H9 (cell line): ENCODE data around the gene LZTR1. TPM values are rescaled to one million over a fixed set of nuclear protein-coding genes. Genes with fewer than 3 reads are reported as not detected.

Source experiments
- DNase-seq: peaks from one replicate; pipeline ENCODE4 v3.0.0-alpha.2; 2017
- H2AFZ ChIP-seq: one replicate; pipeline ENCODE4 v1.6.1; 2013; ENCODE audit warnings: mild to moderate bottlenecking, low read length, control low read depth, moderate library complexity
- H2AK5ac ChIP-seq: 2 replicates; pipeline ENCODE4 v1.6.1; 2013; ENCODE audit warnings: low read length, control low read depth, mixed read lengths; ENCODE audit not compliant: insufficient read length
- H2BK120ac ChIP-seq: one replicate; pipeline ENCODE4 v1.6.1; 2013; ENCODE audit warnings: low read depth, mild to moderate bottlenecking, low read length, control low read depth, inconsistent platforms; ENCODE audit not compliant: poor library complexity, severe bottlenecking
- H2BK12ac ChIP-seq: 2 replicates; pipeline ENCODE4 v1.6.1; 2013; ENCODE audit warnings: low read length, control low read depth, mixed read lengths, low read depth; ENCODE audit not compliant: insufficient read length
- H2BK15ac ChIP-seq: 2 replicates; pipeline ENCODE4 v1.6.1; 2013; ENCODE audit warnings: low read depth, low read length, control low read depth
- H2BK20ac ChIP-seq: one replicate; pipeline ENCODE4 v1.6.1; 2013; ENCODE audit warnings: low read depth, mild to moderate bottlenecking, low read length, control low read depth, inconsistent platforms; ENCODE audit not compliant: poor library complexity, severe bottlenecking
- H2BK5ac ChIP-seq: 2 replicates; pipeline ENCODE4 v1.6.1; 2013; ENCODE audit warnings: low read length, control low read depth, mixed read lengths; ENCODE audit not compliant: insufficient read length
- H3K14ac ChIP-seq: 2 replicates; pipeline ENCODE4 v1.6.1; 2013; ENCODE audit warnings: low read length, control low read depth; ENCODE audit not compliant: insufficient read depth
- H3K18ac ChIP-seq: 2 replicates; pipeline ENCODE4 v1.6.1; 2013; ENCODE audit warnings: low read depth, mild to moderate bottlenecking, mixed read lengths, low read length, control low read depth; ENCODE audit not compliant: insufficient read length
- H3K23ac ChIP-seq: 2 replicates; pipeline ENCODE4 v1.6.1; 2013; ENCODE audit warnings: low read length, control low read depth, mixed read lengths, low read depth; ENCODE audit not compliant: insufficient read length
- H3K23me2 ChIP-seq: 2 replicates; pipeline ENCODE4 v1.6.1; 2013; ENCODE audit warnings: low read depth, mild to moderate bottlenecking, mixed read lengths, low read length, control low read depth; ENCODE audit not compliant: insufficient read length, poor library complexity, severe bottlenecking
- H3K27ac ChIP-seq: 2 replicates; pipeline ENCODE4 v1.5.1; 2013; ENCODE audit warnings: low read length, control low read depth, mixed read lengths, low read depth; ENCODE audit not compliant: insufficient read length
- H3K27me3 ChIP-seq: 2 replicates; pipeline ENCODE4 v1.6.1; 2013; ENCODE audit warnings: low read length, control low read depth, inconsistent platforms; ENCODE audit not compliant: insufficient read depth
- H3K4ac ChIP-seq: 2 replicates; pipeline ENCODE4 v1.6.1; 2013; ENCODE audit warnings: low read depth, mild to moderate bottlenecking, control low read depth, inconsistent platforms, low read length, moderate library complexity
- H3K4me1 ChIP-seq: 2 replicates; pipeline ENCODE4 v1.6.1; 2013; ENCODE audit warnings: low read length, control low read depth, inconsistent platforms; ENCODE audit not compliant: insufficient read depth
- H3K4me2 ChIP-seq: 2 replicates; pipeline ENCODE4 v1.6.1; 2013; ENCODE audit warnings: low read length, control low read depth, mixed read lengths; ENCODE audit not compliant: insufficient read length, insufficient read depth
- H3K56ac ChIP-seq: 2 replicates; pipeline ENCODE4 v1.6.1; 2013; ENCODE audit warnings: low read depth, mild to moderate bottlenecking, mixed read lengths, low read length, control low read depth; ENCODE audit not compliant: insufficient read length
- H3K79me1 ChIP-seq: 2 replicates; pipeline ENCODE4 v1.6.1; 2013; ENCODE audit warnings: low read depth, mild to moderate bottlenecking, moderate library complexity, low read length, control low read depth, inconsistent platforms; ENCODE audit not compliant: insufficient read depth, poor library complexity, severe bottlenecking
- H3K79me2 ChIP-seq: 2 replicates; pipeline ENCODE4 v1.6.1; 2013; ENCODE audit warnings: low read length, control low read depth, inconsistent platforms; ENCODE audit not compliant: insufficient read depth
- H3K9ac ChIP-seq: 2 replicates; pipeline ENCODE4 v1.6.1; 2013; ENCODE audit warnings: low read length, control low read depth, mixed read lengths; ENCODE audit not compliant: insufficient read length; ENCODE audit errors: extremely low read depth
- H3K9me3 ChIP-seq: one replicate; pipeline ENCODE4 v1.6.1; 2013; ENCODE audit warnings: low read depth, low read length, inconsistent platforms; ENCODE audit not compliant: control insufficient read depth
- H3T11ph ChIP-seq: one replicate; pipeline ENCODE4 v1.6.1; 2013; ENCODE audit warnings: mild to moderate bottlenecking, low read length, control low read depth, inconsistent platforms
- H4K20me1 ChIP-seq: one replicate; pipeline ENCODE4 v1.6.1; 2013; ENCODE audit not compliant: control insufficient read depth, insufficient read length, insufficient read depth
- H4K5ac ChIP-seq: 2 replicates; pipeline ENCODE4 v1.6.1; 2013; ENCODE audit warnings: low read depth, mild to moderate bottlenecking, mixed read lengths, low read length, control low read depth; ENCODE audit not compliant: insufficient read length
- H4K8ac ChIP-seq: replicated peaks from 2 replicates; pipeline ENCODE4 v1.6.1; 2013; ENCODE audit warnings: low read length, control low read depth, mixed read lengths, low read depth; ENCODE audit not compliant: insufficient read length
- H4K91ac ChIP-seq: 2 replicates; pipeline ENCODE4 v1.6.1; 2013; ENCODE audit warnings: low read depth, mild to moderate bottlenecking, moderate library complexity, mixed read lengths, low read length, control low read depth; ENCODE audit not compliant: insufficient read length
- H3K27ac Mint-ChIP-seq, 3 experiments: 2 replicates in 2 of 3; 3 replicates in 1 of 3; pipeline ENCODE4 v1.8.0; 2020 to 2021; ENCODE audit warnings: mixed read lengths in 3 of 3, mild to moderate bottlenecking in 1 of 3, moderate library complexity in 1 of 3
- H3K27me3 Mint-ChIP-seq: 2 replicates; pipeline ENCODE4 v1.8.0; 2021; ENCODE audit warnings: low read depth, mild to moderate bottlenecking, moderate library complexity, mixed read lengths
- H3K36me3 Mint-ChIP-seq, 3 experiments: 2 replicates in 2 of 3; 3 replicates in 1 of 3; pipeline ENCODE4 v1.8.0; 2020 to 2021; ENCODE audit warnings: low read depth in 3 of 3, mixed read lengths in 3 of 3; ENCODE audit not compliant: insufficient read depth in 1 of 3
- H3K4me1 Mint-ChIP-seq, 2 experiments: 2 replicates each; pipeline ENCODE4 v1.8.0; 2020; ENCODE audit warnings: mixed read lengths in 2 of 2
- H3K4me3 Mint-ChIP-seq, 2 experiments: 2 replicates in 1 of 2; 3 replicates in 1 of 2; pipeline ENCODE4 v1.8.0; 2020 to 2021; ENCODE audit warnings: mild to moderate bottlenecking in 2 of 2, mixed read lengths in 2 of 2, moderate library complexity in 1 of 2
- H3K9me3 Mint-ChIP-seq, 2 experiments: 2 replicates in 1 of 2; 3 replicates in 1 of 2; pipeline ENCODE4 v1.8.0; 2020; ENCODE audit warnings: mild to moderate bottlenecking in 2 of 2, mixed read lengths in 2 of 2, moderate library complexity in 1 of 2
- CTCF ChIP-seq: fragments of 200-600 bp; sonication (generic); conservative IDR thresholded peaks from 3 replicates; pipeline ENCODE4 v1.8.0; 2021; ENCODE audit warnings: antibody characterized with exemption, mild to moderate bottlenecking
- WGBS: extraction: QIAGEN DNeasy Blood & Tissue Kit; methylation state at CpG from one replicate; pipeline ENCODE4 v1.1.7; 2013; ENCODE audit warnings: missing lambda C conversion rate, low lambda C conversion rate, mixed read lengths; ENCODE audit not compliant: insufficient read length; ENCODE audit errors: extremely low coverage; 5-methylcytosine and 5-hydroxymethylcytosine counted together
- total RNA-seq: library from RNA; stranded (reverse); gene quantifications from 2 replicates; pipeline ENCODE4 v1.2.1, GENCODE V29; 2021

Gene LZTR1
- total RNA-seq, 1 experiment from 2014 or later: 47.0 TPM

DNA sequence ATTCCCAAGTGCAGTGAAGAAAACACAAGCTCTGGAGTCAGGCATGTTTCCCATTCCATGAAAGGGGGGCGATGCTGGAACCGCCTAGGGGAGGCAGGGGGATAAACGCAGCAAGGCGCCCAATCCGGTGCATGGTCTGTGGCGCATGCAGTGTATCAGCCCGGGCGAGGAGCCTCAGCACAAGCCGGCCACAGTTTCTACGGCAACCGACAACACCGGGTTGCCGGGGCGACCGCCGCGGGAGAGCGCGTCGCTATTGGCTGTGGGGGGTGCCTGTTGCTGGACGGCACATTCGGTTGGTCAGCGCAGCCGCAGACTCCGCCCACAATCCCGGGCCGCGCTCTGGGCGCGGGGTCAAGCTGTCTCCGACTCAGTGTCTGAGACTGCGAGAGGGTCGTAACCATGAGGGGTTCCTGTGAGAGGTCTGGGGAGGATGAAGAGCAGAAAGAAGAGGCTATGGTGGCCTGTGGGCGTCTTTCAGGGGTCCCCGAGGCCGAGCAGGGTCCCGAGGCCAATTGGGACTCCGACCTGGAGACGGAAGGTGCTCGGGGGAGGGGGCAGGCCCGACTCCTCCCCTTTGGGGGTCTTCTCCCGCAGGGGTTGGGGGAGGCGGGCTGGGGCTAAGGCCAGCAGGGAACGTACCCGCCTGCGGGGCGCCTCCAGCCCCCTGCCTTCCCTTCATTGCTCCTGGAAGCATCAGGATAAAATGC is 63.6 kb downstream of the LZTR1 start, which contains the start of gene LRRC74B:
Gene LRRC74B, plus strand, starts transcription at position 362 of the 710 bp plus-strand sequence. Its CDS starts 41 bp downstream, at position 403.
- Histone ChIP-seq H3K14ac (no peak within 1 kb of the TSS), H3K9me3 (no peaks in the 10 kb centered on the region), H3K27me3 (no peaks in the 10 kb centered on the region), H3K18ac (peak within 1 kb of the TSS; percentile 18), H2BK20ac (no peak within 1 kb of the TSS), H2AFZ (no peak within 1 kb of the TSS), H3K23ac (no peak within 1 kb of the TSS), H3K27ac (no peak within 1 kb of the TSS), H2AK5ac (no peak within 1 kb of the TSS), H3K4ac (no peak within 1 kb of the TSS), H3K4me2 (peak within 1 kb of the TSS; percentile 63), H4K5ac (no peak within 1 kb of the TSS), H2BK12ac (no peak within 1 kb of the TSS), H2BK15ac (no peak within 1 kb of the TSS), H4K20me1 (no peaks in the 10 kb centered on the region), H3K79me2 (no peaks in the 10 kb centered on the region), H3T11ph (no peak within 1 kb of the TSS), H3K4me1 (no peaks in the 10 kb centered on the region), H4K91ac (no peak within 1 kb of the TSS), H3K9ac (no peak within 1 kb of the TSS), H2BK120ac (no peak within 1 kb of the TSS), H3K79me1 (no peaks in the 10 kb centered on the region), H2BK5ac (no peak within 1 kb of the TSS), H3K23me2 (peaks cover 4% of the 10 kb centered on the region), H4K8ac (no peak within 1 kb of the TSS), H3K56ac (no peak within 1 kb of the TSS)
- TF ChIP-seq CTCF: no peak
- Mint-ChIP-seq H3K4me3 (peak within 1 kb of the TSS; percentile 79 to 92), H3K9me3 (no peaks in the 10 kb centered on the region), H3K4me1 (peaks cover 15 to 17% of the 10 kb centered on the region in 2 experiments), H3K27ac (peak within 1 kb of the TSS; percentile 59 to 97 (median 81); a peak in 5 of 7 replicates), H3K27me3 (peaks cover 27% of the 10 kb centered on the region), H3K36me3 (no peaks in the 10 kb centered on the region)
- WGBS: no CpG with 5 or more reads among the region's 47 CpGs
- DNase-seq: peak; percentile 97
